H1 (cell line): ENCODE data around the gene EIF2B1. TPM values are rescaled to one million over a fixed set of nuclear protein-coding genes. Genes with fewer than 3 reads are reported as not detected.

ENCODE experiments used
- BCL11A ChIP-seq, 2 experiments: IDR thresholded peaks; one replicate each; pipeline ENCODE4 v1.6.1; 2011; ENCODE audit warnings: low read depth in 2 of 2, low read length in 2 of 2, mild to moderate bottlenecking in 2 of 2
- CHD1 ChIP-seq: IDR thresholded peaks from 2 replicates; pipeline ENCODE4 v1.6.1; 2012; ENCODE audit warnings: low read depth, low read length, improper control_type of control experiment
- CTBP2 ChIP-seq: IDR thresholded peaks from 2 replicates; pipeline ENCODE4 v1.7.0; 2011; ENCODE audit warnings: borderline replicate concordance, mild to moderate bottlenecking, moderate library complexity, mixed read lengths, low read length; ENCODE audit not compliant: insufficient read depth, insufficient read length
- EGR1 ChIP-seq: IDR thresholded peaks from 2 replicates; pipeline ENCODE4 v1.6.1; 2011; ENCODE audit warnings: low read depth, low read length, borderline replicate concordance
- GTF2F1 ChIP-seq: IDR thresholded peaks from 2 replicates; pipeline ENCODE4 v1.6.1; 2012; ENCODE audit warnings: low read depth, low read length, improper control_type of control experiment, borderline replicate concordance
- JUND ChIP-seq: IDR thresholded peaks from 2 replicates; pipeline ENCODE4 v1.6.1; 2011; ENCODE audit warnings: mild to moderate bottlenecking, improper control_type of control experiment, low read length
- KDM1A ChIP-seq: fragments of 200-600, 300-600 bp; sonication (generic); IDR thresholded peaks from 2 replicates; pipeline ENCODE4 v1.7.1; 2016; ENCODE audit warnings: mild to moderate bottlenecking, low read length, borderline replicate concordance
- KDM4A ChIP-seq: IDR thresholded peaks from one replicate; pipeline ENCODE4 v1.7.1; 2012; ENCODE audit warnings: low read depth, mild to moderate bottlenecking, moderate library complexity, low read length, inconsistent platforms; ENCODE audit not compliant: severe bottlenecking
- KDM5A ChIP-seq: fragments of 200-600 bp; IDR thresholded peaks from 2 replicates; pipeline ENCODE4 v1.7.1; 2012; ENCODE audit warnings: mild to moderate bottlenecking, low read length, inconsistent platforms, mixed read lengths
- POLR2AphosphoS5 ChIP-seq: IDR thresholded peaks from 2 replicates; pipeline ENCODE4 v1.6.1; 2011; ENCODE audit warnings: low read depth, low read length
- RAD21 ChIP-seq, 2 experiments: IDR thresholded peaks in 1 of 2; conservative IDR thresholded peaks in 1 of 2; 2 replicates each; pipeline ENCODE4 v1.6.1; 2011; ENCODE audit warnings: low read depth in 2 of 2, low read length in 2 of 2, improper control_type of control experiment in 1 of 2, inconsistent platforms in 1 of 2, mild to moderate bottlenecking in 1 of 2, moderate library complexity in 1 of 2
- RNF2 ChIP-seq: fragments of 200-900, 300-1000 bp; sonication (generic); IDR thresholded peaks from 2 replicates; pipeline ENCODE4 v1.7.1; 2016; ENCODE audit warnings: borderline replicate concordance, low read depth, mild to moderate bottlenecking, antibody characterized with exemption, low read length; ENCODE audit not compliant: poor library complexity, severe bottlenecking; ENCODE audit errors: missing control alignments
- SAP30 ChIP-seq: fragments of 300-600 bp; sonication (generic); IDR thresholded peaks from 2 replicates; pipeline ENCODE4 v1.7.1; 2012; ENCODE audit warnings: low read length, moderate library complexity, mild to moderate bottlenecking, inconsistent platforms; ENCODE audit not compliant: insufficient read depth, insufficient replicate concordance
- SIRT6 ChIP-seq: IDR thresholded peaks from one replicate; pipeline ENCODE4 v1.7.1; 2012; ENCODE audit warnings: low read length, inconsistent platforms
- SIX5 ChIP-seq: IDR thresholded peaks from 2 replicates; pipeline ENCODE4 v1.6.1; 2011; ENCODE audit warnings: mild to moderate bottlenecking, low read depth, low read length
- SRF ChIP-seq: IDR thresholded peaks from 2 replicates; pipeline ENCODE4 v1.6.1; 2011; ENCODE audit warnings: mild to moderate bottlenecking, low read depth, low read length, moderate library complexity
- TEAD4 ChIP-seq: IDR thresholded peaks from 2 replicates; pipeline ENCODE4 v1.6.1; 2012; ENCODE audit warnings: low read depth, low read length, inconsistent platforms, mixed read lengths
- polyA plus RNA-seq, 7 experiments: library from polyadenylated mRNA; depleted of rRNA in 3 of 7; stranded (reverse) in 5 of 7; unstranded in 2 of 7; fragments of >200 nt in 5 of 7; fragments of 200-250 nt in 2 of 7; gene quantifications; 1 replicate in 5 of 7; 2 replicates in 1 of 7; 4 replicates in 1 of 7; pipeline versions ENCODE4 v1.2.1 to v1.2.3, GENCODE V29; 2011 to 2013; ENCODE audit warnings: missing spikeins in 2 of 7, mixed read lengths in 2 of 7
- total RNA-seq: library from RNA; stranded (reverse); fragmentation: NEBNext Ultra II Directional; extraction: Animal tissue kit (Norgen Biotek cat#: 25700); gene quantifications from 2 replicates; pipeline ENCODE4 v1.2.1, GENCODE V29; 2021
- TF ChIP-seq, protein P1 (sequence below): IDR thresholded peaks from 2 replicates; pipeline ENCODE4 v1.6.1; 2011; ENCODE audit warnings: low read length, improper control_type of control experiment
- TF ChIP-seq, protein P2 (sequence below): IDR thresholded peaks from 2 replicates; pipeline ENCODE4 v1.6.1; 2012; ENCODE audit warnings: low read length, inconsistent platforms

EIF2B1 gene
- total and polyA plus RNA-seq, 2 of the 8 experiments (the other 6 are each of a cell fraction or from before 2014, with no cell fraction given), result 24.9 to 49.9 TPM

DNA sequence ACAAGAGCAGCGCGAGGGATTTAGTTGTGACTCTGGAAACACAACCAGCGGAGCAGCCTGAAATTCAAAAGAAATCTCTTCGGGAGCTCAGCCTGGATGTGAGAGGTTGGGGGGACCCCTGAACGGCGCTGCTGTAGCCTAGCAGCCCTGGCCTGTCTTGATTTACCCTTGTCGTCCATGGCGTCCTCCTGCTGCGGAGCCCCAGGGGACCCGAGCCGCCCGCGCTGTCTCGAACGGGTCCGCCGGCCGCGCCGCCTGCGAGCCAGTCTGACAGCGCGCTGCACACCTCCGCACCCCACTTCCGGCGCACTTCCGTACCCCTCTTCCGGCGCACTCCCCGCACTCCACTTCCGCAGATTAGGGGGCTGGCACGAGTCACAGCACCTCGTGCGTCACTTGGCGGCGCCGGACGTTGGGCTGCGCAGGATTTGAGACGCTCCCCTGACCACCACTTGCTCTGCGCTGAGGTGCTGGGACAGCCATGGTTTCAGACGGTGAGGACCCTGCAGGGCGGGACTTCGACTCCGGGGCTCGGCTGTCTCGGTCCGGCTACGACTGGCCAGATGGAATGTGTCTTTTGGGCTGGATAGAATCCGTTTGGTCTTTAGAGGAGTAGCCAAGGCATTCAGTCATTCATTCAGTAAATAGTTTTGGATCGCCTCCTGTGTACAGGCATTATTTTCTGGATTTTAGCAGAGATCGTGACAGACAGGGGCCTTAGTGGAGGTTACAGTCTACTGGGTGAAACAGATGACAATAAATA, at the start of gene EIF2B1, which contains the start of gene GTF2H3 (continued):
- TF ChIP-seq RAD21 (IDR thresholded peaks at IDR 0.05 in 1 of 2, conservative IDR thresholded peaks at IDR 0.05 in 1 of 2; ENCODE audit: low read depth in 2 of 2, low read length in 2 of 2), result no peak
- TF ChIP-seq BCL11A (IDR thresholded peaks at IDR 0.05; ENCODE audit: low read depth in 2 of 2, low read length in 2 of 2), result no peak
- TF ChIP-seq RNF2, result no peak
- no peak for TF ChIP-seq SIRT6
- peak; percentile 84 for TF ChIP-seq KDM5A
- peak; percentile 99 for TF ChIP-seq POLR2AphosphoS5
- no peak for TF ChIP-seq SIX5
- TF ChIP-seq EGR1, result peak; percentile 95
- TF ChIP-seq, protein P1, sequence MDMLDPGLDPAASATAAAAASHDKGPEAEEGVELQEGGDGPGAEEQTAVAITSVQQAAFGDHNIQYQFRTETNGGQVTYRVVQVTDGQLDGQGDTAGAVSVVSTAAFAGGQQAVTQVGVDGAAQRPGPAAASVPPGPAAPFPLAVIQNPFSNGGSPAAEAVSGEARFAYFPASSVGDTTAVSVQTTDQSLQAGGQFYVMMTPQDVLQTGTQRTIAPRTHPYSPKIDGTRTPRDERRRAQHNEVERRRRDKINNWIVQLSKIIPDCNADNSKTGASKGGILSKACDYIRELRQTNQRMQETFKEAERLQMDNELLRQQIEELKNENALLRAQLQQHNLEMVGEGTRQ, result no peak
- TF ChIP-seq CHD1, result no peak
- peak; percentile 95 for TF ChIP-seq SRF
- peak; percentile 71; the same call in 1 of the 2 replicates for TF ChIP-seq GTF2F1
- no peak for TF ChIP-seq KDM1A
- no peak; the same call in 1 of the 2 replicates for TF ChIP-seq JUND
- TF ChIP-seq, protein P2, sequence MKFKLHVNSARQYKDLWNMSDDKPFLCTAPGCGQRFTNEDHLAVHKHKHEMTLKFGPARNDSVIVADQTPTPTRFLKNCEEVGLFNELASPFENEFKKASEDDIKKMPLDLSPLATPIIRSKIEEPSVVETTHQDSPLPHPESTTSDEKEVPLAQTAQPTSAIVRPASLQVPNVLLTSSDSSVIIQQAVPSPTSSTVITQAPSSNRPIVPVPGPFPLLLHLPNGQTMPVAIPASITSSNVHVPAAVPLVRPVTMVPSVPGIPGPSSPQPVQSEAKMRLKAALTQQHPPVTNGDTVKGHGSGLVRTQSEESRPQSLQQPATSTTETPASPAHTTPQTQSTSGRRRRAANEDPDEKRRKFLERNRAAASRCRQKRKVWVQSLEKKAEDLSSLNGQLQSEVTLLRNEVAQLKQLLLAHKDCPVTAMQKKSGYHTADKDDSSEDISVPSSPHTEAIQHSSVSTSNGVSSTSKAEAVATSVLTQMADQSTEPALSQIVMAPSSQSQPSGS, result 0 out of 2 replicates have a peak, but pooled peaks have one; percentile 58
- peak; percentile 79 for TF ChIP-seq CTBP2
- TF ChIP-seq TEAD4, result no peak
- TF ChIP-seq SAP30, result peak; percentile 21
- TF ChIP-seq KDM4A, result peak; percentile 100
